NCI-H2081 treated with DMSO at 0.1 percent for 48 hours (cell line): Measurements from ENCODE around the gene FGF4.

Experiments
- DNase-seq: peaks from one replicate; lab custom pipeline; 2025; lab: John Stamatoyannopoulos, UW

FGF4 gene

DNA sequence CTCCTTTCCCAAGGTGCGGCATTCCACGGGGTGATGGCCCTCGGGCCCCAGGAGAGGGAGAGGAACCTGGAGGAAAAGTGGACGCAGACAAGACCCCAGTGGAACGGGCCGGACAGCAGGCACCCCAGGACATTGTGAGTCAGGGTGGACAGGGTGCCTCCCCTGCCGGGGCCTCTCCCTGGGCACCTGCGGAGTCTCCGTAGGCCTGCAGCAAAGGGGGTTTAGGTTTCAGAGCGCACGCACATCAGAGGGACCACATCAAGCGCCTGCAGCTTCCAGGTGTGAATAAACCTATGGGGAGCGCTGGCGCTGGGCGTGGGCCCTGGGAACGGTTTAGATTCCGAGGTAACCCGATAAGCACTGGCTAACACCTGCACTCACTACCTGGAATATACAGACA is 48.7 kb downstream of the FGF4 start:
- no peak for DNase-seq

DNA sequence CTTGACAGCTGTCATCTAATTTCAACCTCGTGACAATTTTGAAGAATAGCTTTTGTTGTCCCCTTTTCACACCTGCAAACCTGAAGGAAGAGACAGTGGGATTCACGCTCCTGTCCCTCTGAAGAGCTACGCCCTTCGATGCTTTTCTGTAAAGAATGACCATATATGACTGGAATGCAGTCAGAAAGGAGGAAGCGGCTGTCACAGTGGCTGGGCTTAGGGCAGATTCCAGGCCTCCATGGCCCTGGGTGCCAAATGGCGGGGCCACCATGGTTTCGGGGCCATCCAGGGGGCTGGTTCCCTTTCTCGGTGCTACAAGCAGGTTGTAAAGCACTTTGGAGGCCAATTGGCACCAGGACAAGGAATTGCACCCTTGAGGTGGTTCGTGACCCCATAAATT is 49.1 kb downstream of the FGF4 start:
- no peak for DNase-seq

DNA sequence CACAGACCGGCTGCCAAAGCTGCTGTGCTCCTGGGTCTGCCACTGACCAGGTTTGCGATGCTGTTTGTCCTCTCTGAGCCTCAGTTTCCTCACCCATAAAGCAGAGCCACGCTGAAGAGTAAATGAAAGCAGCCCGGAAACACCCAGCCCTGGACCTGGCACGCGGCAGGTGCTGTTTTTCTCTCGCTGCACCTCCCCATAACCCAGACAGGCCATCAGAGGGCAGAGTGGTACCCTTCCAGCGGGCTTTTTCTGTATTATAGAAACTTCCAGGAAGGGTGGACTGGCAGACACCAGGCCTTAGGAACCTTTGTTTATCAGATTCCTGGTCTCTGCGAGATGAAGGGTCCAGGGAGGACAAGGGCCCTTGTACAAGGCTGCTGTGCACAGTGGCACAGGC is 53.4 kb downstream of the FGF4 start:
- no peak for DNase-seq

DNA sequence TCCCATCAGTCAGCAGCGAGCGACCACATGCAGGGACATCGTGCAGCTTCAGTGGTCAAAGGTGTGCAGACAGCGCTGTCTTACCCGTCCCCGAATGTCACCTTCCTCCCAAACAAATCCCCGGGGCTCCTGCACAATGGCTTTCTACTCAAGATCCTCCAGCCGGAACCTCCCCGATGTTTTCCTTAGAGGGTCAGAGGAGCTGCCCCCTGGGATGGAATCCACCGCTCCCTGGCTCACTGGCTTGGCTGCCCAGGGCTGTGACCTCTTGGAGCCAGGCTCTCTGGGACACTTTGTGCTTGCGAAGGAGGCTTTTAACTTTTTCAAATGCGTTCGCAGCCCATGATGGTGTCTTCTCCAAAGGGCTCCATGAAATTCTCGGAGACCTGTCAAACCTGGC is 54.0 kb downstream of the FGF4 start:
- DNase-seq = no peak
